HFF-Myc (cell line): ENCODE data around the gene PLEKHB1.

Experiments used
- DNase-seq: peaks from one replicate; pipeline ENCODE4 v3.0.0-alpha.2; 2011; ENCODE audit warnings: low read depth; ENCODE audit errors: extremely low read depth
- H3K4me3 ChIP-seq: replicated peaks from 2 replicates; pipeline ENCODE4 v1.5.1; 2011; ENCODE audit warnings: low read depth, mild to moderate bottlenecking, control low read depth, low read length
- TF ChIP-seq, protein P1 (sequence below): IDR thresholded peaks from 2 replicates; pipeline ENCODE4 v1.5.1; 2012; ENCODE audit warnings: mild to moderate bottlenecking, low read depth, low read length, control low read depth; ENCODE audit errors: missing control alignments

The PLEKHB1 gene, protein sequence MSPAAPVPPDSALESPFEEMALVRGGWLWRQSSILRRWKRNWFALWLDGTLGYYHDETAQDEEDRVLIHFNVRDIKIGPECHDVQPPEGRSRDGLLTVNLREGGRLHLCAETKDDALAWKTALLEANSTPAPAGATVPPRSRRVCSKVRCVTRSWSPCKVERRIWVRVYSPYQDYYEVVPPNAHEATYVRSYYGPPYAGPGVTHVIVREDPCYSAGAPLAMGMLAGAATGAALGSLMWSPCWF

GRCh38 chr11:73645972-73646631 is at the start of gene PLEKHB1:
Gene PLEKHB1 (plus strand): TSS chr11:73646581. CDS start chr11:73646609, 28 bp downstream.
- TF ChIP-seq, protein P1, sequence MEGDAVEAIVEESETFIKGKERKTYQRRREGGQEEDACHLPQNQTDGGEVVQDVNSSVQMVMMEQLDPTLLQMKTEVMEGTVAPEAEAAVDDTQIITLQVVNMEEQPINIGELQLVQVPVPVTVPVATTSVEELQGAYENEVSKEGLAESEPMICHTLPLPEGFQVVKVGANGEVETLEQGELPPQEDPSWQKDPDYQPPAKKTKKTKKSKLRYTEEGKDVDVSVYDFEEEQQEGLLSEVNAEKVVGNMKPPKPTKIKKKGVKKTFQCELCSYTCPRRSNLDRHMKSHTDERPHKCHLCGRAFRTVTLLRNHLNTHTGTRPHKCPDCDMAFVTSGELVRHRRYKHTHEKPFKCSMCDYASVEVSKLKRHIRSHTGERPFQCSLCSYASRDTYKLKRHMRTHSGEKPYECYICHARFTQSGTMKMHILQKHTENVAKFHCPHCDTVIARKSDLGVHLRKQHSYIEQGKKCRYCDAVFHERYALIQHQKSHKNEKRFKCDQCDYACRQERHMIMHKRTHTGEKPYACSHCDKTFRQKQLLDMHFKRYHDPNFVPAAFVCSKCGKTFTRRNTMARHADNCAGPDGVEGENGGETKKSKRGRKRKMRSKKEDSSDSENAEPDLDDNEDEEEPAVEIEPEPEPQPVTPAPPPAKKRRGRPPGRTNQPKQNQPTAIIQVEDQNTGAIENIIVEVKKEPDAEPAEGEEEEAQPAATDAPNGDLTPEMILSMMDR: no peak
- DNase-seq: no peak
- no peak within 1 kb of the TSS for H3K4me3 ChIP-seq

DNA sequence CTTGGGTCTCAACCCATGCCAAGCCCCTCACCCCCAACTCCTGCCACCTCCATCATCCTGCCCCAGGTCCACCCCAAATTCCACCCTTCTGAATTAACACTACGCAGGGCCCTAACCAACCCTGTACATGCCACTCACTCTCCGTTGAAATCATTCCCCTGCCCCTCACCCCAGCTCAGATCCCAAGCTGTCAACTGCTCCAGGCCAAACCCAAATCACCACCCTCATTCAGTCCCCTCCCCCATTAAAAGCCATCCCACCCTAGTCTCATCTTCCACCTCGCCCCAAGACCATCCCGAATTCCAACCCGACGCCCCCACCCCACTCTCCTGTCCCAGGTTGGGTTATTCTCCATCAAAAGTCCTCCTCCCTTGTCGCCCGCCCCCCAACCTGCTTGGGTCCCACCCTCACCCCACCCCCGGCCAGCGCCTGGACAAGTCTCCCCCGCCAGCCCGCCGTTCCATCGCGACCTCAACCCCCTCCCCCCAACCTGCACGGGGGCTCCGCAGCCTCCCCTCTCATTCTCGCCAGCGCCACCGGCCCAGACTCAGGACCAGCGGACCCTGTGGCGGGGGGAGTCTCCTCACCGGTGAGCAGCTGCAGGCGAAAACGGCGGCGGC is 48.9 kb upstream of the PLEKHB1 start:
- H3K4me3 ChIP-seq: peak overlapping the region; percentile 75
- TF ChIP-seq, protein P1: no peak
- DNase-seq: no peak

DNA sequence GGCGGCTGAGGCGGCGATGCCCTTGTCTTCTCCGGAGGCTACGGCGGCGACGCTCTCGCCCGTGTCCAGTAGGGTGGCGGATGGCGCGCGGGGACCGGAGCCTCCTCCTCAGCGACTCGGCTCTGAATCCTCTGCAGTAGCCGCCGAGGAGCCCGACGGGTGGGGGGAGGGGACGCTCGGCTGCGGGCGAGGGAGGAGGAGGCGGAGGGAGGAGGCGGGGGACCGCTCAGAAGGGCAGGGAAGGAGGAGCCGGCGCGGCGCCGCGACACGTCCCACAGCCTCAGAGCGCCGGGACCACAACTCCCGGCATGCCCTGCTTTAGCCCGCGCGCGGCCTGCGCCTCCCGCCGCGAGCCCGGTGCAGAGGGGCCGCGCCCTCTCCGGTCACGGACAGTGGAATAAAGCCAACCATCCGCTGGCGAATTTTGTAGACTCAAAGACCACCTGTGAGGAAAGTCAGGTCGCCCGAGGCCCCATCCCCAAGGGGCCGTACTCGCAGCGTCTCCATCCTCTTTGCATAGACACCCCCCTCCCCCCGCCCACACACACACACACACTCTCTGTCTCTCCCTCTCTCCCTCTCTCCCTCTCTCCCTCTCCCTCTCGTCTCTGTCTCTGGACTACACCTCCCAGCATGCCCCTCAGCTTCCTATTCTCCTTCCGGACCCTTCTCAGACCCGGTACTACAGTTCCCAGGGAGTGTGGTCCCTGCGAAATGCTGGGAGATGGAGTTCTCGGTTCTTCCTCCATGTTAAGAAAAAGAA is 48.2 kb upstream of the PLEKHB1 start, which contains the start of gene FAM168A:
FAM168A (minus strand) TSS at position 157 of the 763 bp plus-strand sequence. CDS start 129,638 bp downstream, outside the sequence.
- peak within 1 kb of the TSS; percentile 75 for H3K4me3 ChIP-seq
- TF ChIP-seq, protein P1: no peak
- peak; percentile 96 for DNase-seq

DNA sequence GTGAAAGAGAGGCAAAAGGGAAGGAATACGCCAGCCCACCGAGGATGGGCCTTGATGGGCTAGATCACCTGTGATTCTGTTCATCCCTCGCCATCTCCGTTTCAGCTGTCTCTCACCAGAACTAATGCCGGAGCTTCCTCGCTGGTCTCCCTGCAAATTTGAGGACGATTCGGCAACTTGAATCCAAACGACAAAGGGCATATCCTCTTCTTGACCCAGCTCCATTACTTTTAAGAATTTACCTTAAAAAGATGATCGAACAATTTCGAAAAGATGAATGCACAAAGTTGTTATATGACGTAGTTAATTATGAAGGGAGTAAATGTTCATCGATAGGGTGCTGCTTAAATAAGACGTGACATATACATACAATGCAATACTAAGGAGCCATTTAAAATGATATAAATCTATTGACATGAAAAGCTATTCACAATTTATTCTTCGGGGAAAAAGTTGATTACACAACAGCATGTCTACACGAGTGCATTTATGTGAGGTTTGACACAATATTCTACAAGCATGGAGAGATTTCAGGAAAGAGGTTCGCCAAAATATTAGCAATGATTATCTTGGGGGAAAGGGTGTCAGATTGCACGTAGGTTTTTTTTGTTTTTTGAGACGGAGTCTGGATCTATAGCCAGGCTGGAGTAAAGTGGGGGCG is 47.5 kb upstream of the PLEKHB1 start:
- TF ChIP-seq, protein P1: no peak
- no peak for DNase-seq
- peak overlapping the region; percentile 75 for H3K4me3 ChIP-seq

DNA sequence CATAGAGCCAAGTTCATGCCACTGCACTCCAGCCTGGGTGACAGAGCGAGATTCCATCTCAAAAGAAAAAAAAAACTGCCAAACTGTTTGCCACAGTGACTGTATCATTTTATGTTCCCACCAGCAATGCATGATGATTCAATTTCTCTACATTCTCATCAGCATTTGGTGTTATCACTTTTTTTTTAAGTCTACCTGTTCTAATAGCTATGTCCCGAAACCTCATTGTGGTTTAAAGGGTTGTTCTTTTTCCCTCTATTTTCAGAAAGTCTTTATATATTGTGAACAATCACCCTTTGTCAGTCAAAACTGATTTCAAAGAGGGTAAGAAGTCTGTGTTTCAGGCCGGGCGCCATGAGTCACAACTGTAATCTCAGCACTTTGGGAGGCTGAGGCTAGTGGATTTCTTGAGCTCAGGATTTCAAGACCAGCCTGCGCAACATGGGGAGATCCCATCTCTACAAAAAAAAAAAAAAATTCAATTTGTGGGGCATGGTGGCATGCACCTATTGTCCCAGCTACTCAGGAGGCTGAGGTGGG is 33.7 kb upstream of the PLEKHB1 start:
- TF ChIP-seq, protein P1: no peak
- no peak overlapping the region for H3K4me3 ChIP-seq
- no peak for DNase-seq

DNA sequence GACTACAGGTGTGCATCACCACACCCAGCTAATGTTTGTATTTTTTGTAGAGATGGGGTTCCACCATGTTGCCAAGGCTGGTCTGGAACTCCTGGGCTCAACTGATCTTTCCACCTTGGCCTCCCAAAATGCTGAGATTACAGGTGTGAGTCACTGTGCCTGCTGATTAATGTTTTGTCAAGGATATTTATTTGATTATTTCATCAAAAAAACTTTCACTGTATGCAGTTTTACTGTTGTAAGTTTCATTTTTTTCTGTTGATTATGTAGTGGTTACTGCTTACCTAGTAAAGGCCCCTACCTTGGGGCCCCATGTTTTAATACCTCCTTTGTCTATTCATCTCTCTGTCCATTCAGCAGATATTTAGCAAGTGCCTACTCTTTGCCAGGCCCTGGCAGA is 31.8 kb upstream of the PLEKHB1 start:
- TF ChIP-seq, protein P1: no peak
- DNase-seq: no peak
- H3K4me3 ChIP-seq: no peak overlapping the region
